Tibial nerve (tissue), 4 donors: ENCODE data around the gene CNTF.

Experiments used
- EP300 ChIP-seq, 2 donors: sonication (generic); formaldehyde crosslinking; IDR thresholded peaks; one replicate each; pipeline ENCODE4 v1.6.1; 2017; ENCODE audit warnings: antibody characterized with exemption in 2 of 2, mild to moderate bottlenecking in 1 of 2
- POLR2A ChIP-seq, 2 donors: fragments of 450-650 bp; IDR thresholded peaks; one replicate each; pipeline ENCODE4 v1.6.1; 2017; ENCODE audit warnings: antibody characterized with exemption in 2 of 2, mild to moderate bottlenecking in 2 of 2, moderate library complexity in 2 of 2
- TF ChIP-seq, protein P1 (sequence below), 5 experiments: fragments of 200-600 bp in 3 of 5; fragments of 450-650 bp in 2 of 5; sonication (generic) in 3 of 5; IDR thresholded peaks; one replicate each; pipeline ENCODE4 v1.5.1; 2016 to 2019; ENCODE audit warnings: antibody characterized with exemption in 5 of 5, mild to moderate bottlenecking in 3 of 5, moderate library complexity in 2 of 5

DNA sequence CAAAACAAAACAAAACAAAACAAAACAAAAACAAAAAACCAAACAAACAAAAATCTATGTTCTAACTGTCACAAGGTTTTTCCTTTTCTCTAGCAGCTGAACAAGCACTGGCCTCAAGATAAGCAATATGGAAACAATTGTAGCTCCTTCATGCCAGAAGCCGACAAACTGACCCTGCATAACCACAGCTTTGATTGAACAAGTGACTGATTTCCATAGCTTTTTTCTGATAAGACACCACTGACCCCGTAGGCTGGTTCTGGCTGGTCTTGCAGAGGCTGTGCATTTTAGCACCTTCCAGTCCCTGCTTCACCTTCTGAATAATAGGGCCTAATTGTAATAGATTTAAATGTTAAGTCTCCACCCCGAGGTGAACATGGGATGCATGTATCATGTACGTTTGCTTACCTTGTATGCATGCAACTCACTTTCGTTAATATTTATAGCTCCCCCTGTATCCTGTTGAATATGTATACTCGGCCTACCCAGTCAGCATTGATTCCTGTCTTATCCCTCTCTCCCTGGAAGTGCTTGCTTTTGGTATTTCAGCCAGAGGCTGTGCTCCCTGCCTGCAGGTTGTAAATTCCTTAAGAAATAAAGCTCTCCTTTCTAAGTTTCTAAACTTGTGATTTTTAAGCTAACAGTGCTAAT lies 49.6 kb downstream of the CNTF start:
- no peak for TF ChIP-seq POLR2A (IDR thresholded peaks at IDR 0.05)
- TF ChIP-seq, protein P1, sequence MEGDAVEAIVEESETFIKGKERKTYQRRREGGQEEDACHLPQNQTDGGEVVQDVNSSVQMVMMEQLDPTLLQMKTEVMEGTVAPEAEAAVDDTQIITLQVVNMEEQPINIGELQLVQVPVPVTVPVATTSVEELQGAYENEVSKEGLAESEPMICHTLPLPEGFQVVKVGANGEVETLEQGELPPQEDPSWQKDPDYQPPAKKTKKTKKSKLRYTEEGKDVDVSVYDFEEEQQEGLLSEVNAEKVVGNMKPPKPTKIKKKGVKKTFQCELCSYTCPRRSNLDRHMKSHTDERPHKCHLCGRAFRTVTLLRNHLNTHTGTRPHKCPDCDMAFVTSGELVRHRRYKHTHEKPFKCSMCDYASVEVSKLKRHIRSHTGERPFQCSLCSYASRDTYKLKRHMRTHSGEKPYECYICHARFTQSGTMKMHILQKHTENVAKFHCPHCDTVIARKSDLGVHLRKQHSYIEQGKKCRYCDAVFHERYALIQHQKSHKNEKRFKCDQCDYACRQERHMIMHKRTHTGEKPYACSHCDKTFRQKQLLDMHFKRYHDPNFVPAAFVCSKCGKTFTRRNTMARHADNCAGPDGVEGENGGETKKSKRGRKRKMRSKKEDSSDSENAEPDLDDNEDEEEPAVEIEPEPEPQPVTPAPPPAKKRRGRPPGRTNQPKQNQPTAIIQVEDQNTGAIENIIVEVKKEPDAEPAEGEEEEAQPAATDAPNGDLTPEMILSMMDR (IDR thresholded peaks at IDR 0.05), result no peak
- no peak for TF ChIP-seq EP300 (IDR thresholded peaks at IDR 0.05)
